H9 (cell line): ENCODE measurements around the gene GJB5. TPM values are rescaled to one million over a fixed set of nuclear protein-coding genes. Genes with fewer than 3 reads are reported as not detected.

Source experiments
- DNase-seq: peaks from one replicate; pipeline ENCODE4 v3.0.0-alpha.2; 2017
- H2AFZ ChIP-seq: one replicate; pipeline ENCODE4 v1.6.1; 2013; ENCODE audit warnings: mild to moderate bottlenecking, low read length, control low read depth, moderate library complexity
- H2AK5ac ChIP-seq: 2 replicates; pipeline ENCODE4 v1.6.1; 2013; ENCODE audit warnings: low read length, control low read depth, mixed read lengths; ENCODE audit not compliant: insufficient read length
- H2BK120ac ChIP-seq: one replicate; pipeline ENCODE4 v1.6.1; 2013; ENCODE audit warnings: low read depth, mild to moderate bottlenecking, low read length, control low read depth, inconsistent platforms; ENCODE audit not compliant: poor library complexity, severe bottlenecking
- H2BK12ac ChIP-seq: 2 replicates; pipeline ENCODE4 v1.6.1; 2013; ENCODE audit warnings: low read length, control low read depth, mixed read lengths, low read depth; ENCODE audit not compliant: insufficient read length
- H2BK15ac ChIP-seq: 2 replicates; pipeline ENCODE4 v1.6.1; 2013; ENCODE audit warnings: low read depth, low read length, control low read depth
- H2BK20ac ChIP-seq: one replicate; pipeline ENCODE4 v1.6.1; 2013; ENCODE audit warnings: low read depth, mild to moderate bottlenecking, low read length, control low read depth, inconsistent platforms; ENCODE audit not compliant: poor library complexity, severe bottlenecking
- H2BK5ac ChIP-seq: 2 replicates; pipeline ENCODE4 v1.6.1; 2013; ENCODE audit warnings: low read length, control low read depth, mixed read lengths; ENCODE audit not compliant: insufficient read length
- H3K14ac ChIP-seq: 2 replicates; pipeline ENCODE4 v1.6.1; 2013; ENCODE audit warnings: low read length, control low read depth; ENCODE audit not compliant: insufficient read depth
- H3K18ac ChIP-seq: 2 replicates; pipeline ENCODE4 v1.6.1; 2013; ENCODE audit warnings: low read depth, mild to moderate bottlenecking, mixed read lengths, low read length, control low read depth; ENCODE audit not compliant: insufficient read length
- H3K23ac ChIP-seq: 2 replicates; pipeline ENCODE4 v1.6.1; 2013; ENCODE audit warnings: low read length, control low read depth, mixed read lengths, low read depth; ENCODE audit not compliant: insufficient read length
- H3K23me2 ChIP-seq: 2 replicates; pipeline ENCODE4 v1.6.1; 2013; ENCODE audit warnings: low read depth, mild to moderate bottlenecking, mixed read lengths, low read length, control low read depth; ENCODE audit not compliant: insufficient read length, poor library complexity, severe bottlenecking
- H3K27ac ChIP-seq: 2 replicates; pipeline ENCODE4 v1.5.1; 2013; ENCODE audit warnings: low read length, control low read depth, mixed read lengths, low read depth; ENCODE audit not compliant: insufficient read length
- H3K27me3 ChIP-seq: 2 replicates; pipeline ENCODE4 v1.6.1; 2013; ENCODE audit warnings: low read length, control low read depth, inconsistent platforms; ENCODE audit not compliant: insufficient read depth
- H3K4ac ChIP-seq: 2 replicates; pipeline ENCODE4 v1.6.1; 2013; ENCODE audit warnings: low read depth, mild to moderate bottlenecking, control low read depth, inconsistent platforms, low read length, moderate library complexity
- H3K4me1 ChIP-seq: 2 replicates; pipeline ENCODE4 v1.6.1; 2013; ENCODE audit warnings: low read length, control low read depth, inconsistent platforms; ENCODE audit not compliant: insufficient read depth
- H3K4me2 ChIP-seq: 2 replicates; pipeline ENCODE4 v1.6.1; 2013; ENCODE audit warnings: low read length, control low read depth, mixed read lengths; ENCODE audit not compliant: insufficient read length, insufficient read depth
- H3K56ac ChIP-seq: 2 replicates; pipeline ENCODE4 v1.6.1; 2013; ENCODE audit warnings: low read depth, mild to moderate bottlenecking, mixed read lengths, low read length, control low read depth; ENCODE audit not compliant: insufficient read length
- H3K79me1 ChIP-seq: 2 replicates; pipeline ENCODE4 v1.6.1; 2013; ENCODE audit warnings: low read depth, mild to moderate bottlenecking, moderate library complexity, low read length, control low read depth, inconsistent platforms; ENCODE audit not compliant: insufficient read depth, poor library complexity, severe bottlenecking
- H3K79me2 ChIP-seq: 2 replicates; pipeline ENCODE4 v1.6.1; 2013; ENCODE audit warnings: low read length, control low read depth, inconsistent platforms; ENCODE audit not compliant: insufficient read depth
- H3K9ac ChIP-seq: 2 replicates; pipeline ENCODE4 v1.6.1; 2013; ENCODE audit warnings: low read length, control low read depth, mixed read lengths; ENCODE audit not compliant: insufficient read length; ENCODE audit errors: extremely low read depth
- H3K9me3 ChIP-seq: one replicate; pipeline ENCODE4 v1.6.1; 2013; ENCODE audit warnings: low read depth, low read length, inconsistent platforms; ENCODE audit not compliant: control insufficient read depth
- H3T11ph ChIP-seq: one replicate; pipeline ENCODE4 v1.6.1; 2013; ENCODE audit warnings: mild to moderate bottlenecking, low read length, control low read depth, inconsistent platforms
- H4K20me1 ChIP-seq: one replicate; pipeline ENCODE4 v1.6.1; 2013; ENCODE audit not compliant: control insufficient read depth, insufficient read length, insufficient read depth
- H4K5ac ChIP-seq: 2 replicates; pipeline ENCODE4 v1.6.1; 2013; ENCODE audit warnings: low read depth, mild to moderate bottlenecking, mixed read lengths, low read length, control low read depth; ENCODE audit not compliant: insufficient read length
- H4K8ac ChIP-seq: replicated peaks from 2 replicates; pipeline ENCODE4 v1.6.1; 2013; ENCODE audit warnings: low read length, control low read depth, mixed read lengths, low read depth; ENCODE audit not compliant: insufficient read length
- H4K91ac ChIP-seq: 2 replicates; pipeline ENCODE4 v1.6.1; 2013; ENCODE audit warnings: low read depth, mild to moderate bottlenecking, moderate library complexity, mixed read lengths, low read length, control low read depth; ENCODE audit not compliant: insufficient read length
- H3K27ac Mint-ChIP-seq, 3 experiments: 2 replicates in 2 of 3; 3 replicates in 1 of 3; pipeline ENCODE4 v1.8.0; 2020 to 2021; ENCODE audit warnings: mixed read lengths in 3 of 3, mild to moderate bottlenecking in 1 of 3, moderate library complexity in 1 of 3
- H3K27me3 Mint-ChIP-seq: 2 replicates; pipeline ENCODE4 v1.8.0; 2021; ENCODE audit warnings: low read depth, mild to moderate bottlenecking, moderate library complexity, mixed read lengths
- H3K36me3 Mint-ChIP-seq, 3 experiments: 2 replicates in 2 of 3; 3 replicates in 1 of 3; pipeline ENCODE4 v1.8.0; 2020 to 2021; ENCODE audit warnings: low read depth in 3 of 3, mixed read lengths in 3 of 3; ENCODE audit not compliant: insufficient read depth in 1 of 3
- H3K4me1 Mint-ChIP-seq, 2 experiments: 2 replicates each; pipeline ENCODE4 v1.8.0; 2020; ENCODE audit warnings: mixed read lengths in 2 of 2
- H3K4me3 Mint-ChIP-seq, 2 experiments: 2 replicates in 1 of 2; 3 replicates in 1 of 2; pipeline ENCODE4 v1.8.0; 2020 to 2021; ENCODE audit warnings: mild to moderate bottlenecking in 2 of 2, mixed read lengths in 2 of 2, moderate library complexity in 1 of 2
- H3K9me3 Mint-ChIP-seq, 2 experiments: 2 replicates in 1 of 2; 3 replicates in 1 of 2; pipeline ENCODE4 v1.8.0; 2020; ENCODE audit warnings: mild to moderate bottlenecking in 2 of 2, mixed read lengths in 2 of 2, moderate library complexity in 1 of 2
- CTCF ChIP-seq: fragments of 200-600 bp; sonication (generic); conservative IDR thresholded peaks from 3 replicates; pipeline ENCODE4 v1.8.0; 2021; ENCODE audit warnings: antibody characterized with exemption, mild to moderate bottlenecking
- WGBS: extraction: QIAGEN DNeasy Blood & Tissue Kit; methylation state at CpG from one replicate; pipeline ENCODE4 v1.1.7; 2013; ENCODE audit warnings: missing lambda C conversion rate, low lambda C conversion rate, mixed read lengths; ENCODE audit not compliant: insufficient read length; ENCODE audit errors: extremely low coverage; 5-methylcytosine and 5-hydroxymethylcytosine counted together
- total RNA-seq: library from RNA; stranded (reverse); gene quantifications from 2 replicates; pipeline ENCODE4 v1.2.1, GENCODE V29; 2021

Gene GJB5
- total RNA-seq, 1 experiment from 2014 or later, result 0.22 TPM

- Histone ChIP-seq H3K4me1 (no peaks in the 10 kb centered on the region), H3K23me2 (peaks cover 13% of the 10 kb centered on the region), H3K79me2 (no peaks in the 10 kb centered on the region), H3K4me2 (peak within 1 kb of the TSS; percentile 50), H3K9ac (peak within 1 kb of the TSS; percentile 39), H3K14ac (no peak within 1 kb of the TSS; the same call in none of the 2 replicates), H3K56ac (no peak within 1 kb of the TSS), H2AK5ac (no peak within 1 kb of the TSS), H2BK15ac (no peak within 1 kb of the TSS), H3K27ac (no peak within 1 kb of the TSS), H3K9me3 (no peaks in the 10 kb centered on the region), H4K20me1 (no peaks in the 10 kb centered on the region), H3K18ac (no peak within 1 kb of the TSS), H2BK20ac (no peak within 1 kb of the TSS), H3K27me3 (peaks cover 4% of the 10 kb centered on the region; the same call in 1 of the 2 replicates), H3K79me1 (no peaks in the 10 kb centered on the region), H4K91ac (no peak within 1 kb of the TSS), H4K5ac (no peak within 1 kb of the TSS), H3K4ac (no peak within 1 kb of the TSS), H2BK12ac (no peak within 1 kb of the TSS), H3K23ac (no peak within 1 kb of the TSS), H3T11ph (no peak within 1 kb of the TSS), H2BK120ac (no peak within 1 kb of the TSS), H4K8ac (no peak within 1 kb of the TSS), H2BK5ac (no peak within 1 kb of the TSS), H2AFZ (no peak within 1 kb of the TSS)
- WGBS, result no CpG with 5 or more reads among the region's 62 CpGs
- DNase-seq, result peak; percentile 71
- peaks cover 7 to 9% of the 10 kb centered on the region in 2 experiments for H3K4me1 Mint-ChIP-seq
- peak within 1 kb of the TSS in 1 of 3 experiments; percentile 22; a peak in 1 of 7 replicates for H3K27ac Mint-ChIP-seq
- no peaks in the 10 kb centered on the region for H3K9me3 Mint-ChIP-seq
- H3K4me3 Mint-ChIP-seq, result peak within 1 kb of the TSS; percentile 62 to 77
- no peaks in the 10 kb centered on the region for H3K36me3 Mint-ChIP-seq
- H3K27me3 Mint-ChIP-seq, result peaks cover 44% of the 10 kb centered on the region
- TF ChIP-seq CTCF, result no peak
Observed at GRCh38 chr1:34781071-34781843, 26.4 kb downstream of the GJB5 start, which contains the start of gene GJB3. GJB3 (plus strand) TSS chr1:34781214; CDS start chr1:34784763, 3,549 bp downstream.
